NB4 (cell line): Measurements from ENCODE around the gene TMEM45A.

Source experiments
- POLR2A ChIP-seq: IDR thresholded peaks from 2 replicates; pipeline ENCODE4 v1.6.1; 2011; ENCODE audit warnings: mild to moderate bottlenecking; ENCODE audit not compliant: insufficient read length; ENCODE audit errors: extremely low read depth
- TF ChIP-seq, protein P1 (sequence below): IDR thresholded peaks from one replicate; pipeline ENCODE4 v1.5.1; 2012; ENCODE audit warnings: low read depth, low read length

DNA sequence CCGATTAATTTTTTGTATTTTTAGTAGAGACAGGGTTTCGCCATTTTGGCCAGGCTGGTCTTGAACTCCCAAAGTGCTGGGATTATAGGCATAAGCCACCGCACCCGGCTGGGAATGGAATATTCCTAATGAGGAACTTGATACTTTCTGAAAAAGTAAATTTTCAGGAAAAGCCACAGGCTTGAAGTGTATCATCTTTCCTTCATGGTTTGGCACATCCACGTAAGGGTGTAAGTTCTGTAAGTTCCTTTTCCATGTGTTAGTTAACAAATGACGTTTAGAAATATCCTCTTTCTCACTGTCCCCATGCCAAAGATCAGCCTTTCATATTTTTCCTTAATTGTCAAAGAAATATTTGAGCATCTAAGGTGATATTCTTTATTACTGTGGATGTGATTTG lies 24.9 kb downstream of the TMEM45A start:
- TF ChIP-seq, protein P1, sequence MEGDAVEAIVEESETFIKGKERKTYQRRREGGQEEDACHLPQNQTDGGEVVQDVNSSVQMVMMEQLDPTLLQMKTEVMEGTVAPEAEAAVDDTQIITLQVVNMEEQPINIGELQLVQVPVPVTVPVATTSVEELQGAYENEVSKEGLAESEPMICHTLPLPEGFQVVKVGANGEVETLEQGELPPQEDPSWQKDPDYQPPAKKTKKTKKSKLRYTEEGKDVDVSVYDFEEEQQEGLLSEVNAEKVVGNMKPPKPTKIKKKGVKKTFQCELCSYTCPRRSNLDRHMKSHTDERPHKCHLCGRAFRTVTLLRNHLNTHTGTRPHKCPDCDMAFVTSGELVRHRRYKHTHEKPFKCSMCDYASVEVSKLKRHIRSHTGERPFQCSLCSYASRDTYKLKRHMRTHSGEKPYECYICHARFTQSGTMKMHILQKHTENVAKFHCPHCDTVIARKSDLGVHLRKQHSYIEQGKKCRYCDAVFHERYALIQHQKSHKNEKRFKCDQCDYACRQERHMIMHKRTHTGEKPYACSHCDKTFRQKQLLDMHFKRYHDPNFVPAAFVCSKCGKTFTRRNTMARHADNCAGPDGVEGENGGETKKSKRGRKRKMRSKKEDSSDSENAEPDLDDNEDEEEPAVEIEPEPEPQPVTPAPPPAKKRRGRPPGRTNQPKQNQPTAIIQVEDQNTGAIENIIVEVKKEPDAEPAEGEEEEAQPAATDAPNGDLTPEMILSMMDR = no peak
- no peak for TF ChIP-seq POLR2A
